LHCN-M2 (cell line): ENCODE data around the gene GAGE13. TPM values are rescaled to one million over a fixed set of nuclear protein-coding genes. Genes with fewer than 3 reads are reported as not detected.
"Not testable (repeated sequence)": the region's sequence is repeated elsewhere in the genome, so short reads cannot be mapped to it uniquely, and the experiment has no call there.

Experiments
- DNase-seq: peaks from one replicate; pipeline ENCODE4 v3.0.0-alpha.2; 2012; ENCODE audit warnings: low read depth
- total RNA-seq: library from RNA; depleted of rRNA; stranded (reverse); fragments of >200 nt; gene quantifications from 2 replicates; pipeline ENCODE4 v1.2.3, GENCODE V29; 2014; rRNA removed

Gene GAGE13
- total RNA-seq, 1 experiment from 2014 or later, result not detected

DNA sequence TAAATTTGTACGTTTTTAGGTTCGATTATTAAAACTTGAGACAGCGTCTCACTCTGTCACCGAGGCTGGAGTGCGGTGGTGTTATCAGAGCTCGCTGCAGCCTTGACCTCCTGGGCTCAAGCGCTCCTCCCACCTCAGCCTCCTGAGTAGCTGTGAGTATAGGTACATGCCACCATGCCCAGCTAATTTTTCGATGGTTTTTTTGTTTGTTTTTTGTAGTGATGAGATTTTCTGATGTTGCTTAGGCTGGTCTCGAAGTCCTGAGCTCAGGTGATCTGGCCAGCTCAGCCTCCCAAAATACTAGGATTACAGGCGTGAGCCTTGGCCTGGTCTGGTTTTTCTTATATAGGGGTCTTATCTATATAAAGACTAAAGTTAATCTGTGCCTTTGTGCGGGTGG lies 961 bp upstream of the GAGE13 start:
- DNase-seq, result not testable (repeated sequence)

DNA sequence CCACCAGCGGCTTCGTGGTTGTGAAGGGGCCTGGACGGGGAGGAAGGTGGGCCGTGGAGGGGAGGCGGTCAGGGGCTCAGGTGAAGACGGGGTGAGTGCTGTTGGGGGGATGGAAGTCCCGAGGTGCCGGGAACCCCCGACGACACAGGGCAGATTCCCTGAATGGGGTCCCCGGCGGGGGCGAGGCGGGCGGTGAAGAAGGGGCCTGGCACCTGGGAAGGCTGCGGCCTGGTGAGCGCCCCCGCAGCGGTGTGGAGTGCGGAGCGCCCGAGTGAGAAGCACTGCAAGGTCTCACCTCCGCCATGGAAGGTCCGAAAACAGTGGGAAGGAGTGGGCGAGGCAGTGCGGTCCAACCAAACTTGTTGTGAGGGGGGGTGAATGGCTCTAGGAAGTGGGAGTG lies 459 bp downstream of the GAGE13 start:
- DNase-seq, result not testable (repeated sequence)

- not testable (repeated sequence) for DNase-seq
These were observed 10.1 kb downstream of the GAGE13 start for GRCh38 chrX:49341449-49341848.

DNA sequence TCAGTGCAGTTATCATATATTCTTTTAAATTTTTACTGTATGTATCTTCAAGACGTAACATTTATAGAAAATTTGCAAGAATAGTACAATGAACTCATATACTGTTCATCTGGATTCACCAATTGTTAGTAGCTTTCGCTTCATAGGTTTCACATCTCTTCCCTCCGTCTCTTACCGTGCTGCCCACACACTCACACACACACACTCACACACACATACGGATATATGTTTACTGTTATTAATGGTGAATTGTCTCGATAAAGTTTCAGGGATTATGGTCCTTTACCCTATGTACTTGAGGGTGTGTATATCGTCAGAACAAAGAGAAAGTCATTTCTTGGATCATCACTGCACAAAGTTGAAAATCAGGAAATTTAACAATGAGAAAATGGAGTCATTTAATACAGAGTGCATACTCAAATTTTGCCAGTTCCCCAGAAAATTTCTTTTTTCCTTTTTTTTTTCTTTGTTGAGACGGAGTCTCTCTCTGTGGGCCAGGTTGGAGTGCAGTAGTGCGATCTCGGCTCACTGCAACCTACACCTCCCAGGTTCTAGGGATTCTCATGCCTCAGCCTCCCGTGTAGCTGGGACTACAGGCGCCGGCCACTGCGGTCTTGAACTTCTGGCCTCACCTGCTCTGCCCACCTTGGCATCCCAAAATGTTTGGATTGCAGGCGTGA lies 13.3 kb downstream of the GAGE13 start:
- DNase-seq, result not testable (repeated sequence)

- not testable (repeated sequence) for DNase-seq
These were observed 14.0 kb downstream of the GAGE13 start for GRCh38 chrX:49345402-49345801.

DNA sequence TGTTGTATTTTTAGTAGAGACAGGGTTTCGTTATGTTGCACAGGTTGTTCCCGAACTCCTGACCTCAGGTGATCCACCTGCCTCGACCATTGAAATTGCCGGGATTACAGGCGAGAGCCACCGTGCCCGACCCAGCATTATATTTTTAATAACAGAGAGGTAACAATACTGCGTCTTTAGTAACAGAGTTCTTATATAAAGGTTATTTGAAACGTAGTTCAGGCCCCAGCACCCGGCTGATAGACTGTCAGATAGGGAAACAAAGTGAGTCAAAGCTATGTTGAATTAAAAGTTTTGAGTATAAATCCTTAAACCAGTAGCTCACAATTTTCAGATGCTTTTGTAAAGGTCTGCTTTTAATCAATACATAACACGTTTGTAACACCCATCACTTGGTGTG lies 14.8 kb downstream of the GAGE13 start:
- DNase-seq, result not testable (repeated sequence)

Other genes with a start within 250 kb of the GAGE13 start
- 25.4 and 26.2 TPM in 2 replicates for gene GPKOW, start 207.8 kb upstream of the GAGE13 start, total RNA-seq
- gene MAGIX, start 168.8 kb upstream of the GAGE13 start, total RNA-seq, result 3.8 and 4.0 TPM in 2 replicates
- gene PLP2, start 159.7 kb upstream of the GAGE13 start, total RNA-seq, result 61.6 and 83.5 TPM in 2 replicates
- 8.1 and 8.5 TPM in 2 replicates for gene PRICKLE3, start 145.2 kb upstream of the GAGE13 start, total RNA-seq
- gene SYP, start 131.4 kb upstream of the GAGE13 start, total RNA-seq, result 1.4 and 2.0 TPM in 2 replicates
- gene CACNA1F, start 98.2 kb upstream of the GAGE13 start, total RNA-seq, result not detected in 2 replicates
- gene CCDC22, start 96.1 kb upstream of the GAGE13 start, total RNA-seq, result 11.2 and 11.8 TPM in 2 replicates
- gene FOXP3, start 66.9 kb upstream of the GAGE13 start, total RNA-seq, result 0.13 TPM in 1 of 2 replicates, not detected in the other
- gene PPP1R3F, start 61.8 kb upstream of the GAGE13 start, total RNA-seq, result 6.1 and 6.9 TPM in 2 replicates
- gene GAGE10, start 27.9 kb upstream of the GAGE13 start, total RNA-seq, result not detected in 2 replicates
- gene GAGE12J, start 9.5 kb upstream of the GAGE13 start, total RNA-seq, result not detected in 2 replicates
- not detected in 2 replicates for gene GAGE12C, start 200.6 kb downstream of the GAGE13 start, total RNA-seq
- not detected in 2 replicates for gene GAGE12D, start 210.2 kb downstream of the GAGE13 start, total RNA-seq
- gene GAGE12E, start 219.7 kb downstream of the GAGE13 start, total RNA-seq, result not detected in 2 replicates
- gene GAGE12F, start 229.3 kb downstream of the GAGE13 start, total RNA-seq, result not detected in 2 replicates
- gene GAGE12G, start 238.8 kb downstream of the GAGE13 start, total RNA-seq, result not detected in 2 replicates
- not detected in 2 replicates for gene GAGE12H, start 248.4 kb downstream of the GAGE13 start, total RNA-seq